ENCODE data around the gene GALNT9.

- TF ChIP-seq CTCF (IDR thresholded peaks at IDR 0.05) (no peak), POLR2A (IDR thresholded peaks at IDR 0.05) (no peak), POLR2AphosphoS5 (IDR thresholded peaks at IDR 0.05) (no peak), EP300 (IDR thresholded peaks at IDR 0.05) (no peak)
These were observed 112.0 kb downstream of the GALNT9 start for GRCh38 chr12:132217371-132217770.
